ENCODE results near the gene HSPG2.

DNA sequence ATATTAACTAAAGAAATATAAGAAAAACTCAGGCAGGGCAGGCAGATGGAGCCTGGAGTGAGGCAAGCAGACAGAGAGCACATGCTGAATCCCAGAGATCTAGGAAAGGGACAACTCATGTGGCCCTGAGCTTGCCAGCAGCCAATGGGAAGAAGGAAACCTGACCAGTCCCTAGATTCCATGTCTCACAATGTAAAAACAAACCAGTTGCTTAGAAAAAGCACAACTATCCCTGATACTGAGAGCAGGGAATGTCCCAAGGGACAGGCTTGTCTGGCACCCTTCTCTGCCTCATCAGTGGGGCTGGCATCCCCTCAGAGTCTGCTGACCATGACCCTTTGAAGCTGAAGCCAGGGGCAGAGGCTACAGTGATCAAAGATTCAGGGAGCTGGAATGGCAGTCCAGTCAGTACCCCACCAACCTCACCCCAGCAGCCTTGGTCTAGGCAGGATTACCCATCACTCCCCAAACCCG is 27.8 kb downstream of the HSPG2 start:
- TF ChIP-seq, protein P1, sequence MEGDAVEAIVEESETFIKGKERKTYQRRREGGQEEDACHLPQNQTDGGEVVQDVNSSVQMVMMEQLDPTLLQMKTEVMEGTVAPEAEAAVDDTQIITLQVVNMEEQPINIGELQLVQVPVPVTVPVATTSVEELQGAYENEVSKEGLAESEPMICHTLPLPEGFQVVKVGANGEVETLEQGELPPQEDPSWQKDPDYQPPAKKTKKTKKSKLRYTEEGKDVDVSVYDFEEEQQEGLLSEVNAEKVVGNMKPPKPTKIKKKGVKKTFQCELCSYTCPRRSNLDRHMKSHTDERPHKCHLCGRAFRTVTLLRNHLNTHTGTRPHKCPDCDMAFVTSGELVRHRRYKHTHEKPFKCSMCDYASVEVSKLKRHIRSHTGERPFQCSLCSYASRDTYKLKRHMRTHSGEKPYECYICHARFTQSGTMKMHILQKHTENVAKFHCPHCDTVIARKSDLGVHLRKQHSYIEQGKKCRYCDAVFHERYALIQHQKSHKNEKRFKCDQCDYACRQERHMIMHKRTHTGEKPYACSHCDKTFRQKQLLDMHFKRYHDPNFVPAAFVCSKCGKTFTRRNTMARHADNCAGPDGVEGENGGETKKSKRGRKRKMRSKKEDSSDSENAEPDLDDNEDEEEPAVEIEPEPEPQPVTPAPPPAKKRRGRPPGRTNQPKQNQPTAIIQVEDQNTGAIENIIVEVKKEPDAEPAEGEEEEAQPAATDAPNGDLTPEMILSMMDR (IDR thresholded peaks at IDR 0.05 in 8 of 11, conservative IDR thresholded peaks at IDR 0.05 in 3 of 11), result no peak
- no peak for TF ChIP-seq POLR2AphosphoS5 (IDR thresholded peaks at IDR 0.05)

Data from spleen (tissue), 7 donors.